DOHH2 (cell line): Measurements from ENCODE around the gene TLE3.

Source experiments
- CTCF ChIP-seq: fragments of 200-600 bp; sonication (generic); IDR thresholded peaks from one replicate; pipeline ENCODE4 v1.5.1; 2014; ENCODE audit warnings: antibody characterized with exemption, mild to moderate bottlenecking, low read depth, low read length; ENCODE audit not compliant: poor library complexity, severe bottlenecking
- EZH2phosphoT487 ChIP-seq: fragments of 200-600 bp; sonication (generic); IDR thresholded peaks from 2 replicates; pipeline ENCODE4 v1.6.1; 2017; ENCODE audit warnings: borderline replicate concordance, mild to moderate bottlenecking, antibody characterized with exemption, low read length, moderate library complexity, mixed read lengths

- TF ChIP-seq CTCF: no peak
- TF ChIP-seq EZH2phosphoT487: no peak
Measured at GRCh38 chr15:70119911-70120508, 22.3 kb upstream of the TLE3 start.
